T-helper 2 cell (primary cell): ENCODE results near the gene CFAP46.
"Not testable (repeated sequence)": the region's sequence is repeated elsewhere in the genome, so short reads cannot be mapped to it uniquely, and the experiment has no call there.

Experiments used
- DNase-seq, 5 experiments: peaks; one replicate each; pipeline versions ENCODE4 v3.0.0 to v3.0.0-alpha.2; 2012 to 2022

The CFAP46 gene

GRCh38 chr10:132898391-132899053 is 43.8 kb downstream of the CFAP46 start:
- DNase-seq = no peak

- DNase-seq = no peak
Measured at GRCh38 chr10:132897516-132898381, 44.6 kb downstream of the CFAP46 start.

GRCh38 chr10:132893786-132894185 is 48.6 kb downstream of the CFAP46 start:
- DNase-seq = not testable (repeated sequence)

- no peak for DNase-seq
Measured at GRCh38 chr10:132893090-132893489, 49.3 kb downstream of the CFAP46 start.

GRCh38 chr10:132892004-132892403 is 50.4 kb downstream of the CFAP46 start:
- no peak for DNase-seq

- no peak for DNase-seq
Measured at GRCh38 chr10:132891368-132891767, 51.0 kb downstream of the CFAP46 start.

GRCh38 chr10:132890301-132890700 is 52.1 kb downstream of the CFAP46 start:
- no peak for DNase-seq

- DNase-seq = no peak
Measured at GRCh38 chr10:132889556-132889955, 52.8 kb downstream of the CFAP46 start.

GRCh38 chr10:132888898-132889490 is 53.4 kb downstream of the CFAP46 start:
- no peak for DNase-seq

GRCh38 chr10:132888446-132888845 is 53.9 kb downstream of the CFAP46 start:
- DNase-seq = not testable (repeated sequence)

GRCh38 chr10:132886211-132887099 is 55.9 kb downstream of the CFAP46 start:
- no peak for DNase-seq

- no peak for DNase-seq
Measured at GRCh38 chr10:132885451-132886210, 56.7 kb downstream of the CFAP46 start.

- DNase-seq = no peak
Measured at GRCh38 chr10:132884691-132885271, 57.6 kb downstream of the CFAP46 start.

GRCh38 chr10:132884041-132884440 is 58.3 kb downstream of the CFAP46 start:
- no peak for DNase-seq

- DNase-seq = no peak
Measured at GRCh38 chr10:132883391-132883881, 58.9 kb downstream of the CFAP46 start.

GRCh38 chr10:132882069-132882951 is 60.1 kb downstream of the CFAP46 start:
- no peak for DNase-seq

GRCh38 chr10:132881186-132881920 is 61.0 kb downstream of the CFAP46 start:
- DNase-seq = no peak

GRCh38 chr10:132880128-132880981 is 62.0 kb downstream of the CFAP46 start:
- DNase-seq = no peak
